T-cell (primary cell): ENCODE results near the gene PLD3. TPM values are rescaled to one million over a fixed set of nuclear protein-coding genes. Genes with fewer than 3 reads are reported as not detected.

Experiments used
- ATAC-seq, 4 experiments: fragments of 200-7000 bp in 3 of 4; fragments of 150-1000 bp in 1 of 4; cut with Tn5 transposase; replicated peaks in 1 of 4; 1 replicate in 3 of 4; 2 replicates in 1 of 4; pipeline ENCODE4 v1.10.0; 2021; ENCODE audit warnings: moderate library complexity in 3 of 4, mild to moderate bottlenecking in 2 of 4, moderate number of reproducible peaks in 1 of 4
- CTCF ChIA-PET, 2 donors: fragments of 300-600 bp; sonication (Branson Sonifier 250); formaldehyde crosslinking; loops; one replicate each; lab custom pipeline; 2022; ENCODE audit warnings: antibody characterized with exemption in 2 of 2; lab: Charles Lee
- POLR2A ChIA-PET, 2 donors: fragments of 300-600 bp; sonication (Branson Sonifier 250); formaldehyde crosslinking; loops; one replicate each; lab custom pipeline; 2022; ENCODE audit warnings: antibody characterized with exemption in 2 of 2; lab: Charles Lee
- DNase-seq, 35 experiments: peaks; one replicate each; pipeline versions ENCODE4 v3.0.0 to v3.0.0-alpha.2; 2013 to 2023
- H3K27ac ChIP-seq: one replicate; pipeline ENCODE4 v1.5.1; 2013; ENCODE audit warnings: low read length
- H3K27me3 ChIP-seq, 2 experiments: replicated peaks in 1 of 2; 1 replicate in 1 of 2; 2 replicates in 1 of 2; pipeline versions ENCODE4 v1.6.1 to v1.7.0; 2013; ENCODE audit warnings: low read length in 1 of 2, mixed read lengths in 1 of 2; ENCODE audit not compliant: control insufficient read depth in 2 of 2, insufficient read depth in 2 of 2; ENCODE audit errors: extremely low read depth in 1 of 2
- H3K36me3 ChIP-seq, 2 donors: 1 replicate in 1 of 2; 2 replicates in 1 of 2; pipeline versions ENCODE4 v1.6.1 to v1.7.0; 2013; ENCODE audit warnings: low read length in 1 of 2; ENCODE audit not compliant: control insufficient read depth in 2 of 2, insufficient read depth in 1 of 2; ENCODE audit errors: extremely low read depth in 1 of 2
- H3K4me1 ChIP-seq, 2 experiments: 1 replicate in 1 of 2; 2 replicates in 1 of 2; pipeline versions ENCODE4 v1.6.1 to v1.7.0; 2013; ENCODE audit warnings: low read length in 2 of 2, mixed read lengths in 1 of 2; ENCODE audit not compliant: insufficient read depth in 2 of 2, control insufficient read depth in 1 of 2; ENCODE audit errors: extremely low read depth in 1 of 2
- H3K4me3 ChIP-seq, 2 donors: 1 replicate in 1 of 2; 2 replicates in 1 of 2; pipeline versions ENCODE4 v1.5.1 to v1.7.0; 2013; ENCODE audit warnings: mild to moderate bottlenecking in 2 of 2, low read length in 1 of 2, moderate library complexity in 1 of 2; ENCODE audit not compliant: control insufficient read depth in 1 of 2; ENCODE audit errors: extremely low read depth in 1 of 2
- H3K9me3 ChIP-seq: 2 replicates; pipeline ENCODE4 v1.7.0; 2013
- H3K27ac Mint-ChIP-seq, 2 donors: one replicate each; pipeline ENCODE4 v1.8.0; 2020 to 2021; ENCODE audit warnings: mild to moderate bottlenecking in 2 of 2, mixed read lengths in 2 of 2
- H3K27me3 Mint-ChIP-seq, 2 donors: one replicate each; pipeline ENCODE4 v1.8.0; 2021 to 2022; ENCODE audit warnings: mixed read lengths in 2 of 2
- H3K36me3 Mint-ChIP-seq: one replicate; pipeline ENCODE4 v1.8.0; 2021; ENCODE audit warnings: mixed read lengths
- H3K4me1 Mint-ChIP-seq, 3 donors: one replicate each; pipeline ENCODE4 v1.8.0; 2020 to 2022; ENCODE audit warnings: mixed read lengths in 3 of 3, mild to moderate bottlenecking in 1 of 3
- H3K4me3 Mint-ChIP-seq, 3 donors: one replicate each; pipeline ENCODE4 v1.8.0; 2020 to 2022; ENCODE audit warnings: mild to moderate bottlenecking in 3 of 3, mixed read lengths in 3 of 3, moderate library complexity in 3 of 3
- H3K9me3 Mint-ChIP-seq, 3 donors: one replicate each; pipeline ENCODE4 v1.8.0; 2020 to 2022; ENCODE audit warnings: mixed read lengths in 3 of 3
- WGBS: methylation state at CpG from one replicate; pipeline ENCODE4 v1.1.5; 2013; ENCODE audit warnings: missing lambda C conversion rate; ENCODE audit not compliant: insufficient coverage; 5-methylcytosine and 5-hydroxymethylcytosine counted together
- total RNA-seq, 35 experiments: library from RNA in 6 of 35; stranded (reverse) in 6 of 35; fragments of 120-200 nt in 1 of 35; gene quantifications; one replicate each; pipeline versions ENCODE4 v1.2.1 to v1.2.4 and lab custom pipeline; 2013 to 2026

PLD3 gene
- total RNA-seq, 5 donors from 2014 or later (not counting 1 experiment from before 2014, with no cell fraction given): 71.0 to 120 (median 118) TPM

DNA sequence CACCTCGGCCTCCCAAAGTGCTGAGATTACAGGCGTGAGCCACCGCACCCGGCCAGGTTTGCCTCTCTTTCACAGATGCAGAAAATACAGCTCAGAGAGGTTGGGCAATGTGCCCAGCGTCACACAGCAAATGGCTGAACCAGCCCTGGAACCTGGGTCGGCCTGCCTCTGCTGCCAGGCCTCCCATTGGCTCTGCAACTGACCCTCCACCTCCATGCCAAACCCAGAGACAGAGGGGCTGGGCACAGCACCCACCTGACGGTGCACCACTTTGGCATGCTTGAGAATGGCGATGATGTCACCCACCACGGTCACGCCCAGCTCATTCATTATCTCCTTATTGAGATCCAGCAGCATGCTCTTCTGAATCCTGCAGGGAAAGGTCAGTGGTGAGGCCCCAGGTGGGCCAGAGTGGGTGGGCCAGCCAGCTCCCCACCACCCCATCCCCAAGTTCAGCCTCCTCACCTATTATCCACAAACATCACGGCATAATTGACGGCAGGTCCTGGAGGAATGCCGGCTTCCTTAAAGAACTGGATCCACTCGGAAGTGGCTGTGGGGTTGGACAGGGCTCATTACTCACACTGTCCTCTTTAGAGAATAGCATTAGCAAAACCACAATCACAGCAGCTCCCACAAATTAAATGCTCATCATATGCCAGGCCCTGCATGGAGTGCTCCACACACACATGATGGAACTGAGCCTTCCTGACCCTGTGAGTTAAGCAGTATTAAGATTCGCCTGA, 12.5 kb upstream of the PLD3 start:
- peaks cover under 1 to 48% of the 10 kb centered on the region in 2 donors for H3K36me3 ChIP-seq
- DNase-seq: no peak
- ChIA-PET CTCF (no interaction called here), POLR2A (no interaction called here)
- no peaks in the 10 kb centered on the region for H3K27me3 Mint-ChIP-seq
- no peak overlapping the region for H3K4me3 Mint-ChIP-seq
- no peaks in the 10 kb centered on the region for H3K4me1 ChIP-seq
- H3K36me3 Mint-ChIP-seq: peaks cover 32% of the 10 kb centered on the region
- no peak overlapping the region for H3K4me3 ChIP-seq
- H3K27ac ChIP-seq: no peak overlapping the region
- H3K9me3 Mint-ChIP-seq: no peaks in the 10 kb centered on the region
- 98% methylated on average over 11 of the region's 15 CpGs for WGBS
- H3K4me1 Mint-ChIP-seq: peaks cover 0 to 7% (median 0%) of the 10 kb centered on the region in 3 donors
- no peaks in the 10 kb centered on the region for H3K9me3 ChIP-seq
- no peak for ATAC-seq
- no peak overlapping the region for H3K27ac Mint-ChIP-seq
- H3K27me3 ChIP-seq: no peaks in the 10 kb centered on the region

DNA sequence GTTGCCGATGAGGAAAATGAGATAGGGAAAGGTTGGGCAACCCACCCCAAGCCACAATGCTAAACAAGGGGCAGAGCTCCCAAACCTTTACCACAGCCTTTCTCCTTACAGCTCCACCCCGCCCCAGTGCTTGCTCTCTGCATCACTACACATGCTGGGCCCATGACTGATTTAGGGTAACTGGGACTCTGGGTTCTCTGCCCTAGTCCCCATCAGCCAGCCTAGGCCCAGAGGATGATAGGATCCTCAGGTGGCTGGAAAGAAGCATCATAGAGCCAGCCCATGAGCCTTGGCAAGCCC, 11.9 kb upstream of the PLD3 start:
- DNase-seq (no peak), ATAC-seq (no peak)
- peaks cover 0 to 8% (median 0%) of the 10 kb centered on the region in 3 donors for H3K4me1 Mint-ChIP-seq
- Histone ChIP-seq H3K27ac (no peak overlapping the region), H3K36me3 (peaks cover 0 to 47% of the 10 kb centered on the region in 2 donors), H3K27me3 (no peaks in the 10 kb centered on the region), H3K9me3 (no peaks in the 10 kb centered on the region), H3K4me3 (no peak overlapping the region), H3K4me1 (no peaks in the 10 kb centered on the region)
- no peaks in the 10 kb centered on the region for H3K9me3 Mint-ChIP-seq
- WGBS: no CpG with 5 or more reads among the region's 2 CpGs
- H3K27me3 Mint-ChIP-seq: no peaks in the 10 kb centered on the region
- H3K27ac Mint-ChIP-seq: no peak overlapping the region
- H3K4me3 Mint-ChIP-seq: no peak overlapping the region
- CTCF ChIA-PET: no interaction called here
- POLR2A ChIA-PET: interaction anchor here in 1 of 2 donors (0.5 kb wide), 1 partner anchor 418 kb away, joined by 3 read pairs; no protein-coding TSS in a partner anchor
- peaks cover 29% of the 10 kb centered on the region for H3K36me3 Mint-ChIP-seq

DNA sequence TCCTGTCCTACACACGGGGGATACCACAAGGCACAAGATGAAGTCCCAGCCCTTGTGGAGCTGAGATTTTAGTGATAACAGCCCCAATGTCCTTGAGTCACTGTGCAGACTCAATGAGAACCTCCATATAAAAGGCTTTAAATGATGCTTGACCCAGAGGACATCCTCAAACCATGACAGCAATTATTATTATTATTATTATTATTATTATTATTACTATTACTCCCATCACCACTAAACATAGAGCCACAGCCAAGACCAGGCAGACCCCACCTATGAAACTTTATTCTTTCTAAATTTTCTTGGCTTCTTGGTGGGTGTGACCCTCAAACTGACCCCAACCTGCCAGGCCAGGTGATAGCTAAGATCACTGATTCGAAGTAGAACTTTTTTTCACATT, 11.4 kb upstream of the PLD3 start:
- no CpG with 5 or more reads among the region's 2 CpGs for WGBS
- H3K9me3 Mint-ChIP-seq: no peaks in the 10 kb centered on the region
- ChIA-PET CTCF (no interaction called here), POLR2A (interaction anchor here in 1 of 2 donors (0.5 kb wide), 1 partner anchor 418 kb away, joined by 3 read pairs; no protein-coding TSS in a partner anchor)
- Histone ChIP-seq H3K9me3 (no peaks in the 10 kb centered on the region), H3K27ac (no peak overlapping the region), H3K4me1 (no peaks in the 10 kb centered on the region), H3K36me3 (peaks cover 0 to 42% of the 10 kb centered on the region in 2 donors), H3K27me3 (no peaks in the 10 kb centered on the region), H3K4me3 (no peak overlapping the region)
- DNase-seq: no peak
- peaks cover 30% of the 10 kb centered on the region for H3K36me3 Mint-ChIP-seq
- ATAC-seq: no peak
- H3K27me3 Mint-ChIP-seq: no peaks in the 10 kb centered on the region
- no peak overlapping the region for H3K4me3 Mint-ChIP-seq
- no peak overlapping the region for H3K27ac Mint-ChIP-seq
- peaks cover 0 to 8% (median 0%) of the 10 kb centered on the region in 3 donors for H3K4me1 Mint-ChIP-seq

- Histone ChIP-seq H3K9me3 (no peaks in the 10 kb centered on the region), H3K4me3 (no peak overlapping the region), H3K27ac (no peak overlapping the region), H3K27me3 (no peaks in the 10 kb centered on the region), H3K36me3 (peaks cover 0 to 42% of the 10 kb centered on the region in 2 donors), H3K4me1 (peaks cover 0 to under 1% of the 10 kb centered on the region in 2 experiments)
- no peaks in the 10 kb centered on the region for H3K9me3 Mint-ChIP-seq
- CTCF ChIA-PET: no interaction called here
- POLR2A ChIA-PET: no interaction called here
- H3K27ac Mint-ChIP-seq: no peak overlapping the region
- H3K36me3 Mint-ChIP-seq: peaks cover 30% of the 10 kb centered on the region
- ATAC-seq: no peak
- 98% methylated on average over 4 of the region's 5 CpGs for WGBS
- peaks cover 4 to 12% (median 5%) of the 10 kb centered on the region in 3 donors for H3K4me1 Mint-ChIP-seq
- no peak for DNase-seq
- no peak overlapping the region for H3K4me3 Mint-ChIP-seq
- no peaks in the 10 kb centered on the region for H3K27me3 Mint-ChIP-seq
These were observed 10.9 kb upstream of the PLD3 start for GRCh38 chr19:40337594-40337993.

- H3K27ac Mint-ChIP-seq: no peak overlapping the region
- POLR2A ChIA-PET: interaction anchor here in 1 of 2 donors (0.6 kb wide), 1 partner anchor 15 kb away, joined by 4 read pairs; no protein-coding TSS in a partner anchor
These were observed 9.3 kb upstream of the PLD3 start for GRCh38 chr19:40339018-40339728.

GRCh38 chr19:40341601-40342482, 6.7 kb upstream of the PLD3 start:
- Mint-ChIP-seq H3K36me3 (peaks cover 16% of the 10 kb centered on the region), H3K27me3 (no peaks in the 10 kb centered on the region), H3K9me3 (no peaks in the 10 kb centered on the region), H3K27ac (peak overlapping the region in 1 of 2 donors; percentile 11), H3K4me1 (peaks cover 12 to 23% (median 18%) of the 10 kb centered on the region in 3 donors), H3K4me3 (no peak overlapping the region)
- ATAC-seq (no peak), DNase-seq (no peak)
- peaks cover 0 to 14% of the 10 kb centered on the region in 2 donors for H3K36me3 ChIP-seq
- no peak overlapping the region for H3K27ac ChIP-seq
- ChIA-PET POLR2A (no interaction called here), CTCF (no interaction called here)
- H3K4me3 ChIP-seq: no peak overlapping the region
- H3K4me1 ChIP-seq: peaks cover 0 to 3% of the 10 kb centered on the region in 2 experiments
- no peaks in the 10 kb centered on the region for H3K27me3 ChIP-seq
- WGBS: 92% methylated on average over 5 of the region's 9 CpGs
- no peaks in the 10 kb centered on the region for H3K9me3 ChIP-seq

More at GRCh38 chr19:40339018-40339728, 9.3 kb upstream of the PLD3 start:
- CTCF ChIA-PET: no interaction called here
- peaks cover 0 to 28% of the 10 kb centered on the region in 2 donors for H3K36me3 ChIP-seq
- H3K4me1 ChIP-seq: peaks cover 0 to 3% of the 10 kb centered on the region in 2 experiments
- no peaks in the 10 kb centered on the region for H3K9me3 ChIP-seq
- no peak overlapping the region for H3K4me3 Mint-ChIP-seq
- DNase-seq (no peak), ATAC-seq (no peak)
- peaks cover 22% of the 10 kb centered on the region for H3K36me3 Mint-ChIP-seq
- no peak overlapping the region for H3K4me3 ChIP-seq
- no peaks in the 10 kb centered on the region for H3K9me3 Mint-ChIP-seq
- peaks cover 9 to 16% (median 12%) of the 10 kb centered on the region in 3 donors for H3K4me1 Mint-ChIP-seq
- H3K27me3 Mint-ChIP-seq: no peaks in the 10 kb centered on the region
- no peaks in the 10 kb centered on the region for H3K27me3 ChIP-seq
- no CpG with 5 or more reads among the region's 4 CpGs for WGBS
- no peak overlapping the region for H3K27ac ChIP-seq
